Measurements from ENCODE around the gene ITPR1.

- TF ChIP-seq CTCF (IDR thresholded peaks at IDR 0.05; ENCODE audit: low read depth, low read length) = peak; percentile 32
- TF ChIP-seq, protein P1, sequence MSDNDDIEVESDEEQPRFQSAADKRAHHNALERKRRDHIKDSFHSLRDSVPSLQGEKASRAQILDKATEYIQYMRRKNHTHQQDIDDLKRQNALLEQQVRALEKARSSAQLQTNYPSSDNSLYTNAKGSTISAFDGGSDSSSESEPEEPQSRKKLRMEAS (IDR thresholded peaks at IDR 0.05; ENCODE audit: low read depth, low read length) = no peak
- TF ChIP-seq POLR2A (IDR thresholded peaks at IDR 0.05; ENCODE audit: extremely low read depth, insufficient read length) = no peak
- no peak for TF ChIP-seq MYC (IDR thresholded peaks at IDR 0.05; ENCODE audit: low read depth, low read length)
These were observed 227.3 kb downstream of the ITPR1 start for GRCh38 chr3:4720316-4721075.

All from NB4 (cell line).